HFFc6 (cell line): Measurements from ENCODE around the gene MRAP. TPM values are rescaled to one million over a fixed set of nuclear protein-coding genes. Genes with fewer than 3 reads are reported as not detected.

ENCODE experiments used
- DNase-seq: peaks from one replicate; pipeline ENCODE4 v3.0.0-alpha.2; 2018
- H3K27ac Mint-ChIP-seq: 2 replicates; pipeline ENCODE4 v1.8.0; 2020; ENCODE audit warnings: mild to moderate bottlenecking, mixed read lengths
- H3K27me3 Mint-ChIP-seq: 2 replicates; pipeline ENCODE4 v1.8.0; 2021; ENCODE audit warnings: mild to moderate bottlenecking, moderate library complexity, mixed read lengths; ENCODE audit not compliant: insufficient read depth
- H3K36me3 Mint-ChIP-seq: 2 replicates; pipeline ENCODE4 v1.8.0; 2021; ENCODE audit warnings: low read depth, mixed read lengths
- H3K4me1 Mint-ChIP-seq: 2 replicates; pipeline ENCODE4 v1.8.0; 2020; ENCODE audit warnings: low read depth, mixed read lengths
- H3K4me3 Mint-ChIP-seq: 2 replicates; pipeline ENCODE4 v1.8.0; 2020; ENCODE audit warnings: mild to moderate bottlenecking, moderate library complexity, mixed read lengths
- H3K9me3 Mint-ChIP-seq: 2 replicates; pipeline ENCODE4 v1.8.0; 2020; ENCODE audit warnings: mild to moderate bottlenecking, mixed read lengths
- CTCF ChIP-seq: fragments of 200-600 bp; sonication (generic); IDR thresholded peaks from 2 replicates; pipeline ENCODE4 v1.5.0; 2021; ENCODE audit warnings: antibody characterized with exemption, mild to moderate bottlenecking
- total RNA-seq, 6 experiments: library from RNA; stranded (reverse); fragmentation: NEBNext Ultra II Directional; extraction: Animal tissue kit (Norgen Biotek cat#: 25700); gene quantifications; 2 replicates in 1 of 6; 3 replicates in 5 of 6; pipeline ENCODE4 v1.2.3, GENCODE V29; 2021

The MRAP gene
- total RNA-seq, 6 experiments from 2014 or later: not detected

- no peaks in the 10 kb centered on the region for H3K9me3 Mint-ChIP-seq
- H3K4me3 Mint-ChIP-seq: no peak overlapping the region
- no peak overlapping the region for H3K27ac Mint-ChIP-seq
- no peaks in the 10 kb centered on the region; the same call in 1 of the 2 replicates for H3K27me3 Mint-ChIP-seq
- peaks cover 21% of the 10 kb centered on the region for H3K36me3 Mint-ChIP-seq
- no peaks in the 10 kb centered on the region for H3K4me1 Mint-ChIP-seq
- DNase-seq: no peak
- no peak for TF ChIP-seq CTCF
Observed at GRCh38 chr21:32317726-32318125, 19.1 kb downstream of the MRAP start.

- DNase-seq: no peak
- no peak for TF ChIP-seq CTCF
- no peaks in the 10 kb centered on the region for H3K9me3 Mint-ChIP-seq
- H3K36me3 Mint-ChIP-seq: peaks cover 19% of the 10 kb centered on the region
- H3K4me3 Mint-ChIP-seq: no peak overlapping the region
- no peak overlapping the region for H3K27ac Mint-ChIP-seq
- H3K27me3 Mint-ChIP-seq: no peaks in the 10 kb centered on the region; the same call in 1 of the 2 replicates
- H3K4me1 Mint-ChIP-seq: no peaks in the 10 kb centered on the region
Observed at GRCh38 chr21:32319012-32319411, 20.4 kb downstream of the MRAP start.

- no peak for TF ChIP-seq CTCF
- DNase-seq: no peak
- Mint-ChIP-seq H3K4me1 (no peaks in the 10 kb centered on the region), H3K9me3 (no peaks in the 10 kb centered on the region), H3K27me3 (no peaks in the 10 kb centered on the region; the same call in 1 of the 2 replicates), H3K27ac (no peak overlapping the region), H3K4me3 (no peak overlapping the region), H3K36me3 (peaks cover 28% of the 10 kb centered on the region)
Observed at GRCh38 chr21:32320059-32320458, 21.4 kb downstream of the MRAP start.

GRCh38 chr21:32320726-32321125 is 22.1 kb downstream of the MRAP start:
- no peak for DNase-seq
- Mint-ChIP-seq H3K4me1 (no peaks in the 10 kb centered on the region), H3K9me3 (no peaks in the 10 kb centered on the region), H3K27ac (no peak overlapping the region), H3K4me3 (no peak overlapping the region), H3K27me3 (no peaks in the 10 kb centered on the region; the same call in none of the 2 replicates), H3K36me3 (peaks cover 35% of the 10 kb centered on the region)
- no peak for TF ChIP-seq CTCF

GRCh38 chr21:32321480-32321879 is 22.8 kb downstream of the MRAP start:
- Mint-ChIP-seq H3K36me3 (peaks cover 37% of the 10 kb centered on the region), H3K27me3 (no peaks in the 10 kb centered on the region; the same call in none of the 2 replicates), H3K4me3 (no peak overlapping the region), H3K27ac (no peak overlapping the region; the same call in 1 of the 2 replicates), H3K4me1 (no peaks in the 10 kb centered on the region), H3K9me3 (no peaks in the 10 kb centered on the region)
- TF ChIP-seq CTCF: no peak
- no peak for DNase-seq

GRCh38 chr21:32322103-32322502 is 23.4 kb downstream of the MRAP start:
- H3K27me3 Mint-ChIP-seq: no peaks in the 10 kb centered on the region; the same call in none of the 2 replicates
- no peak for TF ChIP-seq CTCF
- no peak overlapping the region for H3K27ac Mint-ChIP-seq
- H3K4me3 Mint-ChIP-seq: no peak overlapping the region
- peaks cover 37% of the 10 kb centered on the region for H3K36me3 Mint-ChIP-seq
- H3K4me1 Mint-ChIP-seq: no peaks in the 10 kb centered on the region
- no peak for DNase-seq
- H3K9me3 Mint-ChIP-seq: no peaks in the 10 kb centered on the region
